Adipose tissue (tissue), 3 donors: ENCODE data around the gene BMERB1. TPM values are rescaled to one million over a fixed set of nuclear protein-coding genes. Genes with fewer than 3 reads are reported as not detected.

Source experiments
- H3K27ac ChIP-seq: one replicate; pipeline ENCODE4 v1.5.1; 2013; ENCODE audit warnings: low read depth, low read length
- WGBS, 3 donors: extraction: QIAGEN DNeasy Blood & Tissue Kit; methylation state at CpG; one replicate each; pipeline ENCODE4 v1.1.7; 2013; 5-methylcytosine and 5-hydroxymethylcytosine counted together
- polyA plus RNA-seq, 3 donors: library from polyadenylated mRNA; stranded (reverse); fragments of 200-250 nt; gene quantifications; one replicate each; pipeline ENCODE4 v1.2.3, GENCODE V29; 2013
- donor health status: healthy with polysubstance abuse.
- donor health status: Bipolar disorder and iron deficiency.
- donor health status: healthy.

BMERB1 gene
- polyA plus RNA-seq, 3 donors, result 18.8 to 45.9 (median 34.3) TPM

GRCh38 chr16:15607700-15608396 lies 173.5 kb downstream of the BMERB1 start:
- WGBS, 3 donors, result 65 to 86% (median 69%) methylated on average over 13 of the region's 13 CpGs

GRCh38 chr16:15608398-15609285 lies 174.3 kb downstream of the BMERB1 start:
- H3K27ac ChIP-seq, result no peak overlapping the region

More at GRCh38 chr16:15607700-15608396, 173.5 kb downstream of the BMERB1 start:
- H3K27ac ChIP-seq, result no peak overlapping the region

GRCh38 chr16:15609286-15609649 lies 174.9 kb downstream of the BMERB1 start:
- no peak overlapping the region for H3K27ac ChIP-seq
- WGBS, 3 donors, result 87 to 91% (median 87%) methylated on average over 6 of the region's 6 CpGs

More at GRCh38 chr16:15608398-15609285, 174.3 kb downstream of the BMERB1 start:
- WGBS, 3 donors, result 84 to 88% (median 88%) methylated on average over 19 of the region's 19 CpGs

GRCh38 chr16:15610369-15610871 lies 176.0 kb downstream of the BMERB1 start:
- no peak overlapping the region for H3K27ac ChIP-seq
- WGBS, 3 donors, result 88 to 91% (median 90%) methylated on average over 10 of the region's 10 CpGs

- 67 to 90% (median 82%) methylated on average over 7 of the region's 7 CpGs for WGBS, 3 donors
- no peak overlapping the region for H3K27ac ChIP-seq
Measured at GRCh38 chr16:15611610-15612009, 177.2 kb downstream of the BMERB1 start.

GRCh38 chr16:15613676-15614075 lies 179.3 kb downstream of the BMERB1 start:
- 84 to 93% (median 90%) methylated on average over 4 of the region's 4 CpGs for WGBS, 3 donors
- H3K27ac ChIP-seq, result no peak overlapping the region

GRCh38 chr16:15616012-15616411 lies 181.6 kb downstream of the BMERB1 start:
- WGBS, 3 donors, result 93 to 97% (median 97%) methylated on average over 4 of the region's 4 CpGs
- H3K27ac ChIP-seq, result no peak overlapping the region

- 91 to 95% (median 91%) methylated on average over 11 of the region's 11 CpGs for WGBS, 3 donors
- no peak overlapping the region for H3K27ac ChIP-seq
Measured at GRCh38 chr16:15616475-15617165, 182.2 kb downstream of the BMERB1 start.

GRCh38 chr16:15617901-15618300 lies 183.5 kb downstream of the BMERB1 start:
- no peak overlapping the region for H3K27ac ChIP-seq
- WGBS, 3 donors, result 93 to 99% (median 96%) methylated on average over 4 of the region's 4 CpGs

GRCh38 chr16:15618392-15618791 lies 184.0 kb downstream of the BMERB1 start:
- WGBS, 3 donors, result 86 to 88% (median 87%) methylated on average over 4 of the region's 4 CpGs
- H3K27ac ChIP-seq, result no peak overlapping the region

- 76 to 78% (median 77%) methylated on average over 6 of the region's 6 CpGs for WGBS, 3 donors
- H3K27ac ChIP-seq, result no peak overlapping the region
Measured at GRCh38 chr16:15620611-15621195, 186.3 kb downstream of the BMERB1 start.

- whole genome bisulfite sequencing, 3 donors, result 52 to 82% (median 67%) methylated on average over 4 of the region's 4 CpGs
- H3K27ac ChIP-seq, result no peak overlapping the region
Measured at GRCh38 chr16:15621456-15621855, 187.1 kb downstream of the BMERB1 start.

- no peak overlapping the region for H3K27ac ChIP-seq
- WGBS, 3 donors, result 88 to 93% (median 90%) methylated on average over 8 of the region's 8 CpGs
Measured at GRCh38 chr16:15621889-15622288, 187.5 kb downstream of the BMERB1 start.

- 94 to 100% (median 97%) methylated on average over 2 of the region's 2 CpGs for WGBS, 3 donors
- H3K27ac ChIP-seq, result no peak overlapping the region
Measured at GRCh38 chr16:15631730-15632409, 197.5 kb downstream of the BMERB1 start.

GRCh38 chr16:15635926-15636325 lies 201.5 kb downstream of the BMERB1 start:
- H3K27ac ChIP-seq, result no peak overlapping the region
- WGBS, 3 donors, result 91 to 93% (median 91%) methylated on average over 9 of the region's 9 CpGs

- no peak overlapping the region for H3K27ac ChIP-seq
Measured at GRCh38 chr16:15636392-15636873, 202.0 kb downstream of the BMERB1 start.
